ENCODE results near the gene PAX1. TPM values are rescaled to one million over a fixed set of nuclear protein-coding genes. Genes with fewer than 3 reads are reported as not detected.

Gene PAX1
- total RNA-seq, 1 experiment from 2014 or later, result not detected

Other genes starting within 250 kb of the PAX1 start
- gene NKX2-2, start 191.6 kb upstream of the PAX1 start, total RNA-seq (2014; rRNA removed; shearing (Covaris generic); ENCODE audit: low replicate concordance), result 3.1 and 8.1 TPM in 2 replicates